Activated CD4-positive, alpha-beta T cell treated with anti-CD3 and anti-CD28 coated beads, Interleukin-2, amount 50 U/mL, for 4 hours (primary cell): ENCODE results near the gene CACFD1.

Experiments used
- DNase-seq, 2 experiments: peaks; one replicate each; pipeline ENCODE4 v3.0.0-alpha.2; 2020

CACFD1 gene

DNA sequence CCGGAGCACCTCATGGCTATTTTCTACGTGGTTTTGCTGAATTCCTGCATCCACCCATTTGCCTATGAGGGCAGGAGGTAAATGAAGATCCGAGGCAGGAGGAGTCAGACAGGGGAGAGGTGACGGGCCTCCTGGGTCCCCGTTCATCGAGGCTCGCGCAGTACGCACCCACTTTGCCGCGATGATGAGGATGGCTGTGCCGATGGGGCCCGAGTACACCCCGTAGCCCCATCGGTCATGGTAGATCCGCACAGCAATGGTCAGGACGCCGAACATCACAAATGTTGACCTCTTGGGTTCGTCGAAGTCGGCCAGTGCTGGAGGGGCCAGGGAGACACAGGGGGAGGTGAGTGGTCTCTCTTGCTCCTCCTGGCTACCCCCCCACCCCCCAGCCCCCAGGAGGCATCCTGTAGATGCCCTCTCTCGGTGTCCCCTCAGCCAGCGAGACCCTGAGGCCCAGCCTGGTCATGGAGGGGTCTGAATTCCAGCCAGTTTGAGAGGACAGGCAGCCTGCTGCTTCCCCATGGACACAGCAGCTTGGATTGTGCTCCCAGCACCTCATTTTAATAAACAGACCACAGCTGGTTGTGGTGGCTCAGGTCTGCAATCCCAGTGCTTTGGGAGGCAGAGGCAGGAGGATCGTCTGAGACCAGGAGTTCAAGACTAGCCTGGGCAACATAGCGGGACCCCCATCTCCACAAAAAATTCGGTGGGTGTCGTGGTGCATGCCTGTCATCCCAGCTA is 59.1 kb downstream of the CACFD1 start:
- DNase-seq: no peak

DNA sequence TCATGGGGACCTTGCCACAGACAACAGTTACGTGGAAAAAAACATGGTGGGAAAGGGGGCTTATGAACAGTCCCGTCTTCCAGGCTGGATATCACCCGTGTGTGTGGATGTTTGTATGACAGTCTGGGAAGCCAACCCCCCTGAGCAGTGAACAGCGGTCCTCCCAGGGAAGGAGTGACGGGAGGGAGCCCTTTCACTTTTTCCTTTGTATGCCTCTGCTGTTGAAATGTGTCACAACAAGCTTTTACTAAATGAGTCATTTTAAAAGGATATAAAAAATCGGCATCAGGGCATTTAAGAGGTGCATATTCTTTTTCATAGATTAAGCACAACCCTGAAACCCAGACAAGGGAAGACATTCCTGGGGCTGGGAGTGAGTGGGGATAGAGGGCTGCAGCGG is 59.9 kb downstream of the CACFD1 start:
- DNase-seq: no peak

DNA sequence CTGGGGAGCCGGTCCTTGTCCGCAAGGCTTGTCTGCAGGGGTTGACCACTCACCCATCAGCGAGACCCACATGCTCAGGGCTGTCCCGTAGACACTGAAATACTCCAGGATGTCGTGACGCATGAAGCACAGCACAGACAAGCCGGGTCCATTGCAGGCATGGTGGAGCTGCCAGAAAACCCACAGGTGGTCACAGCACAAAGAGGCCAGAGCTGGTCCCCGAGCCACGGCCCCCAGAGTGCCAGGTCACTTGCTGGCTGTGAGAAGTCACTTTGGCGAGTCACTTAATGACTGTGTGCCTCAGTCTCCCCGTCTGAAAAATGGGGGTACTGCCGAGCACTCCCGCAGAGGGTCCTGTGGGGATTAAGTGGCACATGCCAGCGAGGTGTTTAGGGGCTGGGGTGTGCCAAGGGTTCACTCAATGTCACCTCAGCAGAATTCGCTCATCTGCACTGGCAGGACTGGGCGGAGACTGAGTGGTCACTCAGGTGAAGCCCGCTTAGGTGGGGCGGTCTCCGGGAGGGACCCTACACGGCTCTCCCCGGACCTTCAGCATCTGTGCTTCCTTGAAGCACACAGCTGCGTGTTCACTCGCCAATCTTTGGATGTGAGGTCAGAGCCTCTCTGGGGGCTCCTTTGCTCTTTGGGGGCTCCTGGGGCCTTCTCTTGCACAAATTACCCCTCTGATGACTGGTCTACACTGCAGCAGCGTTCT is 60.5 kb downstream of the CACFD1 start:
- no peak for DNase-seq
